HG03064 (cell line): ENCODE results near the gene RPS6KA2.
A peak's percentile ranks its signal among the peaks of the same experiment; 100 is the strongest.
"Not testable (repeated sequence)": the region's sequence is repeated elsewhere in the genome, so short reads cannot be mapped to it uniquely, and the experiment has no call there.

Source experiments
- ATAC-seq: cut with Tn5 transposase; IDR thresholded peaks from one replicate; pipeline ENCODE4 v1.9.1; 2021; ENCODE audit warnings: low read depth; ENCODE audit not compliant: unreplicated experiment

The RPS6KA2 gene

GRCh38 chr6:166636191-166636933 is 9.3 kb upstream of the RPS6KA2 start:
- no peak for ATAC-seq

- no peak for ATAC-seq
These were observed 8.2 kb upstream of the RPS6KA2 start for GRCh38 chr6:166635013-166635970.

DNA sequence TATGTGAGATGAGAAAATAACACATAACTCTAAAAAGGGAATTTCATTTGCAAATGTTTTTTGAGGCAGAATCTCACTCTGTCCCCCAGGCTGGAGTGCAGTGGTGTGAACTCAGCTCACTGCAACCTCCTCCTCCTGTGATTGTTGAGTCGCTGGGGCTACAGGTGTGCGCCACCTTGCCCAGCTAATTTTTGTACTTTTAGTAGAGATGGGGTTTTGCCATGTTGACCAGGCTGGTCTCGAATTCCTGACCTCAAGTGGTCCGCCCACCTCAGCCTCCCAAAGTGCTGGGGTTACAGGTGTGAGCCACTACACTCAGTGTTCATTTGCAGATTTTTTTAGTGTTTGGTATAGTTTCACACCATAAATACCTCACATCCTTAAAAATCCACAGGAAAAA is 7.5 kb upstream of the RPS6KA2 start:
- not testable (repeated sequence) for ATAC-seq

GRCh38 chr6:166633732-166634535 is 6.9 kb upstream of the RPS6KA2 start:
- ATAC-seq: no peak

DNA sequence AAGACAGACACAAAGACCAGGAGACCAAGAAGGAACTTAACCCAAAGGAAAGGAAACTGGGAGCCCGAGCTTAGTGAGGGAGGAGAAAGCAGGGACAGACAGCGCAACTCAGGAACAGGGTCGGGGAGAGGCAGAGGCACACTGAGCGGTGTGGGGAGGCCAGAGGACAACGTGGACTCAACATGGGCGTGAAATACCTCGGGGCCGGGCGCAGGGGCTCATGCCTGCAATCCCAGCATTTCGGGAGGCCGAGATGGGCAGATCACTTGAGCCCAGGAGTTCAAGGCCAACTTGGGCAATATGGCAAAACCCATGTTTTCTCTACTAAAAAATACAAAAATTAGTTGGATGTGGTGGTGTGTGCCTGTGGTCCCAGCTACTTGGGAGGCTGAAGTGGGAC is 5.7 kb upstream of the RPS6KA2 start:
- no peak for ATAC-seq

DNA sequence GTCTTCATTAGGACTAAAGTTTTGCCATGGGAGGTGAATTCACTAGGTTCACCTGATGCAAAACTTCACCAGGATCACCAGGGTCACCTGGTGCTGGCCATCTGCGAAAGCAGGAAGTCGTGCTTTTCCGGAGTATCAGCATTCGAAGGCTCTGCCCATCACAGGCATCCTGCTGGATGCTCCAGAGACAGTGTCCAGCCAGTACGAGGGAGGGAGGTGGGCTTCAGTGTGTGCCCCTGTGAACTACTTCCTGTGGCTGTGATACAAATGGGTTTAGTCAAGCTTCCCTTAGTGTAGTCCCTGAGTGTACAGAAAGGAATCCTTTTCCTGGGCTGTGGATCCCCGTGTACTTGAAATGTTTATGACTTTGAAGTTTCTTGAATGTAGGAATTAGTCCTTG is 3.4 kb upstream of the RPS6KA2 start:
- no peak for ATAC-seq

GRCh38 chr6:166629628-166630027 is 2.6 kb upstream of the RPS6KA2 start:
- ATAC-seq: no peak

GRCh38 chr6:166627875-166628801 is 1.1 kb upstream of the RPS6KA2 start:
- ATAC-seq: peak; percentile 32

DNA sequence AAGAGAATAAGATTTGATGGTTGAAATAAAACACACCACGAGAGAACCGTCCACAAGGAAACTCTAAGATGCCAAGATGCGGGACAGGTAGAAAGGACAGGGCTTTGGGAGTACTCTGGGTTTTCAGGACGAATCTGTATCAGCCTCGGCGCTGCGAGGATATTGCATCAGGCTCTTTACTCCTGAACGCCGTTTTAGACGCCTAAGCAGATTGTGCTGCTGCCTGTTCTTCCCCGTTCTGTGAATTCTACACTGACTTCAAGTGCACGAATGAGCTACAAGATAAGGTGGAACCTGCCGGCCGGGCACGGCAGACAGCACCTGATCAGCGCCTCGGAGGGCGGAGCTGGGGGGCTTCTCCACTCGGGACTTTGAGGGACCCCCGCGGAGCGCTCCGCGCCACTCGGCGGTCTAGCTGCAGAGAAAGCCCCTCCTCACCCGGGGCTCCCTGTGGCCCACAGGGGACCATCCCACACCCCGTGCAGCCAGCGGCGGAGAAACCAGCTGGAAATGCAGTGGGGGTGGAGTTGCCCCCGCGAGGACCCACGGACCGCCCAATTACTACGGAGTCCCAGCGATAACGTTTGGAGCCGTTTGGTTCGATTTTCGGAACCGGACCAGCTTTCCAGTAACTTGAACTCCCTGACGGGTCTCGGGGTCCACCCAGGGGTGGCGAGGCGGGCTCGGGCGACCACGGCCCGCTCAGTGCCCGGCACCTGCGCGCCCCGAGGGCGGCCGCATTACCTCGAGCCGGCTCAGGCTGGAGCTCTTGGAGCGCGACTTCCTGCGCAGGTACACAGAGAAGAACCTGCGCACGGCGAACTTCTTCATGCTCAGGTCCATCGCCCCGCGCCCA is 646 bp downstream of the RPS6KA2 start:
- ATAC-seq: peak; percentile 3

DNA sequence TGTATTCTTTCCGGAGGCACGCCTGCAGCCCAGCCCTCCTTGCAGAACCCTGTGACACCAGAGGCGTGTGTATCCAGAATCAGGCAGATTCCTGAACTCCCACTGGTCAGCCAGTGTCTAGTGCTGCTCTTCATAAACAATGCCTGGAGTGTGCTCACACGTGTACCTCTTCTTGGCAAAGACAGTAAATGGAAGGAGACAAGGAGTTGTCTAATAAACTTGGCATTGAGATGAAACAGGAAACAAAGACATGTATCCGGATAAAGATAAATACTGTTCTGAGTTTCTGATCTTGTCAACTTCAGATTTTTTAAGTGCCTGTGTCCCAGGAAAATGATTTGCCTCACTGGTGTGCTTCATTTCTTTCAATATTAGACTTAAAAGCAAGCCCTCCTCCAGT is 1.7 kb downstream of the RPS6KA2 start:
- ATAC-seq: no peak

DNA sequence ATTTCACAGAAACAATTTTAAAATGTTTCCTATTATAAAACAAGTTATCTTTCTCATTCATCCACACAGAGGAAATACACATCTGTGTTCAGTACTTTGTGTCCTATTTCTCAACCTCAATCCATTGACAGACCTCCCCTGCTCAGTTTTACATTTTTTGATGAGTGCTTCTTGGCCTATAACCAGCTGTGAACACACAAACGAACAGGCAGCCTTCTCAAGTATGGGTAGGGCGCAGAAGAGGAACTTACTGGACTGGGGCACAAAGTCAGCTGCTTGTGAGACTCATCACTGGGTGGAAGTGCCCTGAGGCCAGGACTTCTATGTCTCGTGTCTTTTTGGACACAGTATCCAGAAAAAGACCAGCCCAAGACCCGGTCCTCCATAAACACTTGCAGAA is 2.8 kb downstream of the RPS6KA2 start:
- no peak for ATAC-seq

DNA sequence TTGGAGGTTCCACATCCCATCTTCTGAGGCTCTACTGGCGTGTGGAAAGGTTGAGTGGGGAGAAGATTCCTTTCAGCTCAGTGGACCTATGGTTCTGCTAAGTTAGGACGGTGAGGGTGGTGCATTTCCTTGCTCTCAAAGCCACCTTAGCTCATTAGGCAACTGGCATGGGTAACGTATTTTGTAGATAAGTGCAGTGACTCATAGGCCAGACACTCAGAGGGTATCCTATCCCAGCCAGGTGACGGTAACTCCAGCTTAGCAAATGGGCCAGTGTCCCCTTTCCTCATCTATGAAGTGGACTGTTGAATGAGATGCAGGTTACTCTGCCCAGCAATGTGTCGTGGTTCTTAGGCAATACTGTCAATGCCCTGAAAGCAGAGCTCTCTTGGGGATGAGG is 3.7 kb downstream of the RPS6KA2 start:
- ATAC-seq: no peak

DNA sequence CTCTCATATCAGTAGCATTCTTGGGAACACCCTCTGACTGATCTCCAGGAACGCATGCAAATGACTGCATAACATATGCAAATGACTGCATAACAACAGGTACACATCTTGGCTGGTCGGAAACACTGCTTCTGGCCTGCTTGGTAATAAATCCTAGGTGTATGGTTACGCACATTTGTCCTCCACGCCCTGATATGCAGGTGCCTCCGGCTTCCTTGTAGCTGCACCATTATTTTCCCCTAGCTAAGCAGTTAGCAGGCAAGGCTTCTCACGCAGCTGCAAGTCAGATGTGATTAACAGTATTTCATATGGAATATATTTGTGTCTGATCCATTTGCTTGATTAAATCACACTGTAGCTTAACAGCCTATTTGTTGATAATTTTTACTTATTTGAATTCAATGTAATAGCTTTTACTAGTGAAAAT is 5.9 kb downstream of the RPS6KA2 start:
- no peak for ATAC-seq

GRCh38 chr6:166620478-166621113 is 6.5 kb downstream of the RPS6KA2 start:
- ATAC-seq: no peak

- ATAC-seq: no peak
These were observed 7.1 kb downstream of the RPS6KA2 start for GRCh38 chr6:166619912-166620311.

DNA sequence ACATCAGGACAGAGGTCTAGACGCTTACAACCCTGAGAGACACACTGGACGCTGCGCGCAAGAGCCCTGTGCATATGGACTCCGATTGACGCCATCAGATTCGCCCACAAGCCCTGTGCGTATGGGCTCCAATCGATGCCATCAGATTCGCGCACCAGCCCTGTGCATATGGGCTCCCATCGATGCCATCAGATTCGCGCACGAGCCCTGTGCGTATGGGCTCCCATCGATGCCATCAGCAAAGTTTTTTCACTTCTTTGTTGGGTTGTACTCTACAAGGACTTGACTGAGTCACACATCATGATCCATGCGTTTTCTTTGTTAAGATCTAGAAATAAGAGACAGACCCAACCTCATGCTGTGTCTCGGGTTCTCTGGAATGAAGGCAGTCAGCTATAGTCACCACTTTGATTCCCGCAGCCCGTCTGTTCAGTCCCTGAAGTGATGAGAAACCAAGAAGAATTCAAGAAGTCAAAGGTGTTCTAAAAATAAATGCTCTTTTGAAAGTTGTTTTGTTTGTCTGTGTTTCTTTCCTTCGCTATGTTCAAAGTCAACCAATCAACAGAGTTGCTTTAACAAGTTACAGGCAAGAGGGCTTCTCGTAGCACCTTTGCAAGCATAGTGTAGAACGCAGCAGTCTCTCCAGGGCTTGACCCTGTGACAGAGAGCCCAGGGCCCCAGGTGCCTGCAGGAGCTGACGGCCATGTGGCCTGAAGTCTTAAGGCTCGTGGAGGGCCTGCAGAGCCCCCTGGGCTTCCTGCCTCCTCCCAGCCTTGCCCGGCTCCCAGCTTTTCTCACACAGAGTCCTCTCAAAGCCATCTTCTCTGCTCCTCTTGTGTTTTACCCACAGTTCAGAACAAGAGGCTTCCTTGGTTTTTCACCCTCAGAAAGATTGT is 7.9 kb downstream of the RPS6KA2 start:
- ATAC-seq: no peak

DNA sequence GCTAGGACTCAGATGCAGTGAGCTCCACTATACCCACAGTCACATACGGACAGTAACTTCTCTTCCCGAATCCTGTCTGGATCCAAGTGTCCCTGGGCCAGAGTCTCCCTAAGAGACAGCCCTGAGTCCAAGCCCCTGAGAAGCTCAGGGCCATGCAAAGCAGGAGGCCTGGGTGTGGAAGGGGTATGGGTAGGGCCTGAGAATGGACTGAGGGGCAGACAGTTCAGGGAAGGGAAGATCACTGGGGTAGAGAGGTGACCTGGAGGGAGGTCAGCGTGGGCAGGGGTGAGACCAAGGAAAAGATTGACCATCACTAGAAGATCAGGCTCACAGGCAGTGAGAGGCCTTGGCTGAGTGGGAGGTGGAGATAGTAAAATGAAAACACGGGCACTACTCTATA is 8.8 kb downstream of the RPS6KA2 start:
- ATAC-seq: no peak
